Endothelial cell of umbilical vein (primary cell): ENCODE data around the gene ANAPC2.

Experiments used
- EZH2 ChIP-seq: IDR thresholded peaks from 2 replicates; pipeline ENCODE4 v1.6.1; 2012; ENCODE audit warnings: borderline replicate concordance, low read depth, mild to moderate bottlenecking, moderate library complexity, low read length, inconsistent platforms; ENCODE audit not compliant: severe bottlenecking
- FOS ChIP-seq: IDR thresholded peaks from 2 replicates; pipeline ENCODE4 v1.6.1; 2011; ENCODE audit warnings: mild to moderate bottlenecking, low read length, moderate library complexity, borderline replicate concordance; ENCODE audit not compliant: insufficient read depth
- GATA2 ChIP-seq: IDR thresholded peaks from 2 replicates; pipeline ENCODE4 v1.7.0; 2011; ENCODE audit warnings: low read depth, mild to moderate bottlenecking, moderate library complexity, mixed read lengths, low read length; ENCODE audit not compliant: insufficient read length, insufficient read depth
- POLR2A ChIP-seq: IDR thresholded peaks from 2 replicates; pipeline ENCODE4 v1.6.1; 2012; ENCODE audit warnings: low read depth, mild to moderate bottlenecking, control low read depth, low read length
- POLR2AphosphoS5 ChIP-seq: IDR thresholded peaks from 2 replicates; pipeline ENCODE4 v1.6.1; 2012; ENCODE audit warnings: low read depth, mild to moderate bottlenecking, control low read depth, low read length, moderate library complexity; ENCODE audit not compliant: insufficient read depth
- TF ChIP-seq, protein P1 (sequence below): IDR thresholded peaks from 2 replicates; pipeline ENCODE4 v1.6.1; 2011; ENCODE audit not compliant: insufficient read depth, insufficient read length
- TF ChIP-seq, protein P2 (sequence below), 2 donors: IDR thresholded peaks; 1 replicate in 1 of 2; 2 replicates in 1 of 2; pipeline ENCODE4 v1.5.1; 2011; ENCODE audit warnings: low read length in 2 of 2, mild to moderate bottlenecking in 2 of 2, moderate library complexity in 2 of 2, control low read depth in 1 of 2, inconsistent platforms in 1 of 2, low read depth in 1 of 2; ENCODE audit not compliant: insufficient read depth in 1 of 2; ENCODE audit errors: extremely low read depth in 1 of 2

DNA sequence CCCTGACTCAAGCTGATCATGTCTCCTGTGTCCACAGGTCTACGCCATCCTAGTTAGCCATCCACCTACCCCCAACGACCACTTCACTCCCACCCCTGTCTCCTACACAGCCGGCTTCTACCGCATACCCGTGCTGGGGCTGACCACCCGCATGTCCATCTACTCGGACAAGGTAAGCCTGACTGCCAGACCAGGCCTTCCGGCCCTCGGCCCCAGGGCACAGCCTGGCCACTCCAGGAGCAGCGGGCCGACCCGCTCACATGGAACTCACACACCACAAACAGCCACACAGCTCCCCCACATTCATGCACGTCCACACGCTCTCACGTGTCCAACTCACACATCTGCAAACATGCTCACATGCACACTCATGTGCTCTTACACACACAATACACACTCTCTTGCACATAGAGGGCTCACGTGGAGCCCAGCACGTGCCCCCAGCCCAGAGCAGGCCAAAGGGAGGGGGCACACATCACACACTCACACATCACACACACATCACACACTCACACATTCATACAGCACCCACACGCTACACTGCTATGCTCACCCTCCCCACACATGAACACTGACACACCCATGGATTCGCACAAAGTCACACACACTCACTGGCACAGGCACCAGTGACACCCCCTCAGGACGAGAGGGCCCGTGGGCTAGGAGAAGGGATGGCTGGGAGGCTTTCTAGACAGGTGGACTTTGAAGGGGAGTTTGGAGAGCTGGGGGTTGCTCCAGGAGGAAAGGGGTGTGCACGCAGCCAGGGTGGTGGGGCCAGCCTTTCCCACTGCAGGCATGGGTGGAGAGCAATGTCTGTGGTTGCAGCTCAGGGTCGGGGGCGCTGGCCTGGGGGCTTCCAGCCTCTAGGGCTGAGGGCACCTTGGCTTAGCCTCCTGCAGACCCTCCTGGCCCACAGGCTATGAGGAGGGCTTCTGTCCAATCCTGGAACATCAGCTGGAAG, 46.1 kb downstream of the ANAPC2 start:
- TF ChIP-seq, protein P1, sequence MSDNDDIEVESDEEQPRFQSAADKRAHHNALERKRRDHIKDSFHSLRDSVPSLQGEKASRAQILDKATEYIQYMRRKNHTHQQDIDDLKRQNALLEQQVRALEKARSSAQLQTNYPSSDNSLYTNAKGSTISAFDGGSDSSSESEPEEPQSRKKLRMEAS = no peak
- TF ChIP-seq, protein P2, sequence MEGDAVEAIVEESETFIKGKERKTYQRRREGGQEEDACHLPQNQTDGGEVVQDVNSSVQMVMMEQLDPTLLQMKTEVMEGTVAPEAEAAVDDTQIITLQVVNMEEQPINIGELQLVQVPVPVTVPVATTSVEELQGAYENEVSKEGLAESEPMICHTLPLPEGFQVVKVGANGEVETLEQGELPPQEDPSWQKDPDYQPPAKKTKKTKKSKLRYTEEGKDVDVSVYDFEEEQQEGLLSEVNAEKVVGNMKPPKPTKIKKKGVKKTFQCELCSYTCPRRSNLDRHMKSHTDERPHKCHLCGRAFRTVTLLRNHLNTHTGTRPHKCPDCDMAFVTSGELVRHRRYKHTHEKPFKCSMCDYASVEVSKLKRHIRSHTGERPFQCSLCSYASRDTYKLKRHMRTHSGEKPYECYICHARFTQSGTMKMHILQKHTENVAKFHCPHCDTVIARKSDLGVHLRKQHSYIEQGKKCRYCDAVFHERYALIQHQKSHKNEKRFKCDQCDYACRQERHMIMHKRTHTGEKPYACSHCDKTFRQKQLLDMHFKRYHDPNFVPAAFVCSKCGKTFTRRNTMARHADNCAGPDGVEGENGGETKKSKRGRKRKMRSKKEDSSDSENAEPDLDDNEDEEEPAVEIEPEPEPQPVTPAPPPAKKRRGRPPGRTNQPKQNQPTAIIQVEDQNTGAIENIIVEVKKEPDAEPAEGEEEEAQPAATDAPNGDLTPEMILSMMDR (IDR thresholded peaks at IDR 0.05; ENCODE audit: extremely low read depth in 1 of 2, insufficient read depth in 1 of 2, low read depth in 1 of 2, low read length in 2 of 2) = no peak
- TF ChIP-seq POLR2A (no peak), POLR2AphosphoS5 (no peak), EZH2 (no peak), GATA2 (no peak), FOS (no peak)
